Neural progenitor cell (in vitro differentiated cells): ENCODE results near the gene EP400. TPM values are rescaled to one million over a fixed set of nuclear protein-coding genes. Genes with fewer than 3 reads are reported as not detected.

Experiments used
- DNase-seq: peaks from one replicate; pipeline ENCODE4 v3.0.0-alpha.2; 2016; ENCODE audit warnings: low spot score
- H2AFZ ChIP-seq: fragments of 200-600 bp; sonication (generic); replicated peaks from 2 replicates; pipeline ENCODE4 v1.6.1; 2016; ENCODE audit warnings: antibody characterized with exemption
- H3F3A ChIP-seq: fragments of 200-600 bp; sonication (generic); 2 replicates; pipeline ENCODE4 v1.6.1; 2016; ENCODE audit warnings: antibody characterized with exemption, low read depth
- H3K27ac ChIP-seq: fragments of 200-600 bp; sonication (generic); 2 replicates; pipeline ENCODE4 v1.5.1; 2016; ENCODE audit warnings: mild to moderate bottlenecking
- H3K27me3 ChIP-seq: fragments of 200-600 bp; sonication (generic); 2 replicates; pipeline ENCODE4 v1.6.1; 2016; ENCODE audit warnings: mild to moderate bottlenecking, moderate library complexity
- H3K36me3 ChIP-seq: fragments of 200-600 bp; sonication (generic); 2 replicates; pipeline ENCODE4 v1.5.1; 2016
- H3K4me1 ChIP-seq: fragments of 200-600 bp; sonication (generic); 2 replicates; pipeline ENCODE4 v1.6.1; 2016; ENCODE audit warnings: mixed run types
- H3K4me2 ChIP-seq: fragments of 200-600 bp; sonication (generic); 2 replicates; pipeline ENCODE4 v1.6.1; 2016
- H3K4me3 ChIP-seq: fragments of 200-600 bp; sonication (generic); 2 replicates; pipeline ENCODE4 v1.5.1; 2016
- H3K79me2 ChIP-seq: fragments of 200-600 bp; sonication (generic); 2 replicates; pipeline ENCODE4 v1.6.1; 2016; ENCODE audit warnings: low read depth
- H3K9ac ChIP-seq: fragments of 200-600 bp; sonication (generic); 2 replicates; pipeline ENCODE4 v1.6.1; 2016
- H3K9me3 ChIP-seq: fragments of 200-600 bp; sonication (generic); 2 replicates; pipeline ENCODE4 v1.5.1; 2016; ENCODE audit warnings: low read depth
- H4K20me1 ChIP-seq: fragments of 200-600 bp; sonication (generic); 2 replicates; pipeline ENCODE4 v1.6.1; 2016; ENCODE audit warnings: low read depth
- H3K27ac Mint-ChIP-seq: 3 replicates; pipeline ENCODE4 v1.8.0; 2021; ENCODE audit warnings: mixed read lengths
- H3K27me3 Mint-ChIP-seq: 2 replicates; pipeline ENCODE4 v1.8.0; 2022; ENCODE audit warnings: low read depth, mild to moderate bottlenecking, inconsistent platforms, moderate library complexity, mixed read lengths; ENCODE audit not compliant: insufficient read depth
- H3K36me3 Mint-ChIP-seq: 3 replicates; pipeline ENCODE4 v1.8.0; 2021; ENCODE audit warnings: mixed read lengths
- H3K4me1 Mint-ChIP-seq: 3 replicates; pipeline ENCODE4 v1.8.0; 2021; ENCODE audit warnings: mixed read lengths
- H3K4me3 Mint-ChIP-seq: 3 replicates; pipeline ENCODE4 v1.8.0; 2021; ENCODE audit warnings: mild to moderate bottlenecking, moderate library complexity, mixed read lengths
- H3K9me3 Mint-ChIP-seq: 3 replicates; pipeline ENCODE4 v1.8.0; 2020; ENCODE audit warnings: mixed read lengths
- CTCF ChIP-seq: fragments of 200-600 bp; sonication (generic); IDR thresholded peaks from 2 replicates; pipeline ENCODE4 v1.5.1; 2017; ENCODE audit warnings: antibody characterized with exemption, mild to moderate bottlenecking
- EZH2 ChIP-seq: fragments of 200-600 bp; sonication (generic); IDR thresholded peaks from 2 replicates; pipeline ENCODE4 v1.6.1; 2017; ENCODE audit warnings: antibody characterized with exemption, mild to moderate bottlenecking, moderate library complexity
- EZH2phosphoT487 ChIP-seq: fragments of 200-600 bp; sonication (generic); IDR thresholded peaks from 2 replicates; pipeline ENCODE4 v1.6.1; 2017; ENCODE audit warnings: antibody characterized with exemption
- total RNA-seq: library from RNA; depleted of rRNA; stranded (reverse); fragments of >200 nt; gene quantifications from 2 replicates; pipeline ENCODE4 v1.2.3, GENCODE V29; 2015; ENCODE audit warnings: low replicate concordance

EP400 gene
- total RNA-seq, 1 donor from 2014 or later: 16.3 TPM

- Histone ChIP-seq H3K36me3 (no peaks in the 10 kb centered on the region), H3K4me3 (no peak overlapping the region), H3K4me1 (no peaks in the 10 kb centered on the region), H3K9ac (no peak overlapping the region), H3K27me3 (no peaks in the 10 kb centered on the region), H4K20me1 (no peaks in the 10 kb centered on the region), H2AFZ (no peak overlapping the region), H3K79me2 (no peaks in the 10 kb centered on the region), H3F3A (no peaks in the 10 kb centered on the region), H3K27ac (no peak overlapping the region), H3K9me3 (no peaks in the 10 kb centered on the region), H3K4me2 (no peak overlapping the region)
- no peaks in the 10 kb centered on the region for H3K27me3 Mint-ChIP-seq
- H3K4me1 Mint-ChIP-seq: no peaks in the 10 kb centered on the region
- no peak overlapping the region for H3K27ac Mint-ChIP-seq
- H3K36me3 Mint-ChIP-seq: peaks cover 2% of the 10 kb centered on the region
- TF ChIP-seq EZH2: no peak
- no peak for TF ChIP-seq EZH2phosphoT487
- no peak for TF ChIP-seq CTCF
- no peaks in the 10 kb centered on the region for H3K9me3 Mint-ChIP-seq
- no peak for DNase-seq
- H3K4me3 Mint-ChIP-seq: no peak overlapping the region
Observed at GRCh38 chr12:131921866-131922769, 27.6 kb upstream of the EP400 start.

GRCh38 chr12:131922772-131923171 lies 27.0 kb upstream of the EP400 start:
- Histone ChIP-seq H3K79me2 (no peaks in the 10 kb centered on the region), H3K27me3 (peaks cover 1% of the 10 kb centered on the region), H3K27ac (no peak overlapping the region), H3K36me3 (no peaks in the 10 kb centered on the region), H3K9ac (no peak overlapping the region), H3K9me3 (no peaks in the 10 kb centered on the region), H2AFZ (no peak overlapping the region), H4K20me1 (no peaks in the 10 kb centered on the region), H3K4me2 (no peak overlapping the region), H3K4me1 (no peaks in the 10 kb centered on the region), H3K4me3 (no peak overlapping the region), H3F3A (no peaks in the 10 kb centered on the region)
- Mint-ChIP-seq H3K27ac (no peak overlapping the region), H3K36me3 (peaks cover 4% of the 10 kb centered on the region), H3K9me3 (peaks cover 3% of the 10 kb centered on the region), H3K27me3 (no peaks in the 10 kb centered on the region), H3K4me3 (no peak overlapping the region), H3K4me1 (peaks cover 2% of the 10 kb centered on the region)
- no peak for DNase-seq
- TF ChIP-seq EZH2phosphoT487 (no peak), CTCF (no peak), EZH2 (no peak)

GRCh38 chr12:131923260-131923659 lies 26.5 kb upstream of the EP400 start:
- no peaks in the 10 kb centered on the region for H3K9me3 ChIP-seq
- no peaks in the 10 kb centered on the region for H3F3A ChIP-seq
- no peaks in the 10 kb centered on the region for H3K36me3 ChIP-seq
- no peak overlapping the region for H3K4me3 ChIP-seq
- Mint-ChIP-seq H3K4me1 (peaks cover 5% of the 10 kb centered on the region), H3K36me3 (peaks cover 7% of the 10 kb centered on the region), H3K27ac (no peak overlapping the region), H3K9me3 (peaks cover 6% of the 10 kb centered on the region), H3K4me3 (no peak overlapping the region), H3K27me3 (no peaks in the 10 kb centered on the region)
- H3K4me1 ChIP-seq: no peaks in the 10 kb centered on the region
- H3K4me2 ChIP-seq: no peak overlapping the region
- DNase-seq: no peak
- TF ChIP-seq EZH2 (no peak), EZH2phosphoT487 (no peak), CTCF (no peak)
- H3K79me2 ChIP-seq: no peaks in the 10 kb centered on the region
- H3K27me3 ChIP-seq: peaks cover 6% of the 10 kb centered on the region
- no peak overlapping the region for H2AFZ ChIP-seq
- no peak overlapping the region for H3K9ac ChIP-seq
- H3K27ac ChIP-seq: no peak overlapping the region
- H4K20me1 ChIP-seq: no peaks in the 10 kb centered on the region
